ENCODE data around the gene PPP2R5C.
A peak's percentile ranks its signal among the peaks of the same experiment; 100 is the strongest.

Gene PPP2R5C

DNA sequence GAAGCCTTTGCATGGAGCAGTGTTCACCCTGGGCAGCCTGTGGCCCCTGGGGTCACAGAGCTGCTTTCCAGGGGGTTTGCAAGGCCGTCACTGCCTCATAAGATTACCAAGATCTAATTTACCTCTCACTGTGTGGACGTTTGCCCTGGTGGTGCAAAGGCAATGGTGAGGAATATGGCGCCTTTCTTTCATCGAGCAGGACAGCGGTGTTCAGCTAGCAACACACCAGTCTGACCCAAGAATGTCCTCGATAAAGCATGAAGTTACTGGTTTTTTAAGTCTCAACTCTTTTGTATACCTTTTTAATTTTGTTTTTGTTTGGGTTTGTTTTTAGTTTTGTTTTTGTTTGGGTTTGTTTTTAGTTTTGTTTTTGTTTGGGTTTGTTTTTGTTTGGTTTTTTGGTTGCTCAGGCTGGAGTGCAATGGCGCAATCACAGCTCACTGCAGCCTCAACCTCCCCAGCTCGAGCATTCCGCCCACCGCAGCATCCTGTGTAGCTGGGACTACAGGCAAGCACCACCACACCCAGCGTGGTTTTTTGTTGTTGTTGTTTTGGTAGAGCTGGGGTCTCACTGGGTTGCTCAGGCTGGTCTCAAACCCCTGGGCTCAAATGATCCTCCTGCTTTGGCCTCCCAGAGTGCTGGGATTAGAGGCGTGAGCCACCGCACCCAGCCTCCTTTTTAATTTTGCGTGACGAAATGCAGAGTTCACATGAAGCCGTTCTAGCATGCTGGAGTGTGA lies 57.9 kb downstream of the PPP2R5C start:
- no peak for DNase-seq

- DNase-seq, result no peak
These were observed 58.8 kb downstream of the PPP2R5C start for GRCh38 chr14:101820283-101820798.

DNA sequence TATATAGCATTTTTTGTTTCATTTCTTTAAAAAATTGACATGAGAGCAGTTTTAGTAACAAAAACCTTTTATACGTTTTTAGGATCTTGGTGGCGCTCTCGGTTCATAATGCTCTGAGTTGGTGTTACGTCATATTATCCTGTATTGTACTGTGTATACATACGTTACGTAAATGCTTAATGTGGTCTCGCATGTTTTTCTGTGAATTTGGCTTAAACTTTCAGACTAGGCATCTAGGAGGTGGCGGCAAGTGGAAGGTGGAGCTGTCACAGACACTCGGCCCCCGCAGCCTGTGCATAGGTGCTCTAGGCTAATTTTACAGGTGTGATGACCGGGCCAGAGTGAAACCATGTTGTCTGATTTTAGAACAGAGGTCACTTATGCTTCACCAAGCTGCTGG lies 60.0 kb downstream of the PPP2R5C start:
- DNase-seq, result no peak

- no peak for DNase-seq
These were observed 61.6 kb downstream of the PPP2R5C start for GRCh38 chr14:101823066-101823465.

- no peak for DNase-seq
These were observed 62.1 kb downstream of the PPP2R5C start for GRCh38 chr14:101823511-101824120.

GRCh38 chr14:101824339-101824727 lies 62.8 kb downstream of the PPP2R5C start:
- DNase-seq, result no peak

- no peak for DNase-seq
These were observed 64.3 kb downstream of the PPP2R5C start for GRCh38 chr14:101825797-101826196.

DNA sequence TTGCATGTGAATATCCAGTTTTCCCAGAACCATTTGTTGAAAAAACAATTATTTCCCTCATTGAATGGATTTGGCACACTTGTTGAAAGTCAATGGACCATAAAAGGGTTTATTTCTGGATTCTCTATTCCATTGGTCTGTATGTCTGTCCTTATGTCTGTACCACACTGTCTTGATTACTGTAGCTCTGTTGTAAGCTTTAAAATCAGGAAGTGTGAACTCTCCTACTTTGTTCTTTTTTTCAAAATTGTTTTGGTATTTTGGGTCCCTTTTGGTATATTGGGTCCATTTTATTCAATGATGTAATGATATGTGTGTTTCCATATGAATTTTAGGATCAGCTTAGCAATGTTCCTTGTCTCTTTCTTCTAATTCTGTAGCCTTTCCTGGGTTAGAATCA lies 64.8 kb downstream of the PPP2R5C start:
- DNase-seq, result no peak

DNA sequence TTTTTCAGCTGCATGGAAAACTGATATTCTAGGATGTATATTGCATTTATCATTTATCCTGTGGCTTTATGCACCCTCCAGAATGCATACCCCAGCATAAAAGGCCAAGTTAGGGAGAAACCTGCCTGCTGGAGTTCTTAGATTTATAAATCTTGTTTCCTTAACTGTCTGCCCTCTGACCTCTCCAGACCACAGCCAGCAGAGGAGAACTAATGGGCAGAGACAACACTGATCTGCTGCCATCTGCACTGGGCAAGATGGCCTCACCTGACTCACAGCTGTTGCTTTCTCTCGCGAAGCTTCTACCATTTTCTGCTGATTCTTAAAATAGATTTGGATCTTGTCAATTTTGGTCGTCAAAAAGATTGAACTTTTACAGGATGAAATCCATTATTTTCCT lies 65.8 kb downstream of the PPP2R5C start:
- no peak for DNase-seq

GRCh38 chr14:101828046-101828445 lies 66.5 kb downstream of the PPP2R5C start:
- DNase-seq, result no peak

DNA sequence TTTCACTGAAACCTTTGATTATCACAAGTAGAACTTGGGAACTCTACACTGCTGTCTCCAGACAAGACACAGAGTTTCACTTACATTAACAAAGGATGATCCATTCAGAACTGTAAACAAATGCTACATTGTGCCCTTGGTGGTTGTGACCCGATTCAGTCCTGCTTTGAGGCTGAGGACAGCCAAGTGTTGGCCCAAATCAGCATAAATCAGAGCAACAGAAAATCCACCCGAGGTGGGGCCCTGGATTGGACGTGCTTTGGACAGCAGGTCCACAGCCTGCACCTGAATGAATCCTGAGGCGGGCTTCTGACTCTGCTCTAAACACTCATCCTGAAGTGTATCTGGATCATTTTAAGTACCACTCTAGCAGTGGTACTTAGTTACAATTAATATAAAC lies 68.8 kb downstream of the PPP2R5C start:
- no peak for DNase-seq

- no peak for DNase-seq
These were observed 71.5 kb downstream of the PPP2R5C start for GRCh38 chr14:101833045-101833444.

DNA sequence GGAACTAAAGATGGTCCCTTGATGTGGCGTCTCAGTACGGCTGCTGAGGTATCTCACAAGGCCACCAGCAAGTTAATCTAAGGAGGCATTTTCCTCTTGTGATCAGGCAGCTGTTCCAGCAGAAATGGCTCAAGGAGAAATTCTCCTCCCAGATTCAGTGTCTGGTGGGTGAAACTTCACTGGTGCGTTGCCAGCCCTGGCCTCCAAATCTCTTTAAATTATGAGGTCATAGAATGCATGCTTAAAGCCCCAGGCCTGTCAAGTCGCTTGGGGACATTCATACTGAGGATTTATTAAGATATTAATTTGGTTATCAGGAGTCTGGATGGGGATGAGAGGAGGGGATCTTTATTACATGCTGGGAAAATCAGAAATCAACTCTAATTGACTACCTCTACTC lies 72.9 kb downstream of the PPP2R5C start:
- no peak for DNase-seq

DNA sequence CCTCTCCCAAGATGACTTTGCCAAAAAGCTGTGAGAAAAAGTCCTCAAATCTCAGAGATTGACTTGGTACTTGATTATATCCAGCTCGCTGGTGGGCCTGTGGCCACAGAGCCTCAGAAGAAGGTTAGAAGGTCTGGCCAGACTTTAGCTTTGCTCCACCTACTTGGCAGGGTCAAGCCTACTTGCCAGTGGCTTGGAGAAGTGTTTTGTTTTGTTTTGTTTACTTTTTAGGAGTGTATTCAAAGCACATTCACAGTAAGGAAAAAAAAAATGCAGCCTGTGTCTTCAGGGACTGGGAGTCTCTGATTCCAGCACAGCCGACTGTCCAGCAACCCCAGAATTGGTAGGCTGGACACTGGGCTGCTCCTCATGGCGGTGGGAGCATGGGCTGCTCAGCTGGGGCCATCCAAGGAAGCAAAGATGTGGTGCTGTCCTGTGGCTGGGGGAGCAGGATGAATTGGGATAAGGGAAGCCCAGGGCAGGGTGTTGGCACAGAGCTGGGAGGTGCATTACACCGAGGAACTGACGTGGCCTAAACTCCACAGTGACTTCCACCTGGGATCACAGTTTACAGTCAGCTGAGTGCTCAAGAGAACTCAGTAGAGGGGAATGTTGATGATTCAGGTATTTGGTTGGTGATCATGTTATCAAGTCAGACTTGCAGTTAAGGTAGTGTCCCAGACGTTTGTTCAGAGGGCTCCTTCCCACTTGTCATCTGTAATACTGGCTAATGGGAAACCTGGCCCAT lies 73.5 kb downstream of the PPP2R5C start:
- no peak for DNase-seq

- no peak for DNase-seq
These were observed 74.1 kb downstream of the PPP2R5C start for GRCh38 chr14:101835566-101835965.

- no peak for DNase-seq
These were observed 74.6 kb downstream of the PPP2R5C start for GRCh38 chr14:101836135-101836534.

DNA sequence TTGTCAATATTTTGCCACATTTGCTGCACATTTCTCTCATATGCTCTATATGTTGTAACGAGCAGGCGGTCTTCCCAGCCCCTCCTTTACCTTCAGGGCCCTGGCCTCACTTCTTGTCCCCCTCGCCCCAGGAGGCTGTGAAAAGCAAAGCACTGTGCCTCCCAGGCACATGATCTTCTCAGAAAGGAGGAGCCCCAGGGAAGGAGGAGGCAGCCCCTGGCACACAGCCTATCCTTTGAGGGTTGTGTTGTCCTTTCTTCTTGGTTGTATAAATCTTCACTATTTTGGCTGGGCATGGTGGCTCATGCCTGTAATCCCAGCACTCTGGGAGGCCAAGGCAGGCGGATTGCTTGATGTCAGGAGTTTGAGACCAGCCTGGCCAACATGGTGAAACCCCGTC lies 77.0 kb downstream of the PPP2R5C start:
- DNase-seq, result no peak

DNA sequence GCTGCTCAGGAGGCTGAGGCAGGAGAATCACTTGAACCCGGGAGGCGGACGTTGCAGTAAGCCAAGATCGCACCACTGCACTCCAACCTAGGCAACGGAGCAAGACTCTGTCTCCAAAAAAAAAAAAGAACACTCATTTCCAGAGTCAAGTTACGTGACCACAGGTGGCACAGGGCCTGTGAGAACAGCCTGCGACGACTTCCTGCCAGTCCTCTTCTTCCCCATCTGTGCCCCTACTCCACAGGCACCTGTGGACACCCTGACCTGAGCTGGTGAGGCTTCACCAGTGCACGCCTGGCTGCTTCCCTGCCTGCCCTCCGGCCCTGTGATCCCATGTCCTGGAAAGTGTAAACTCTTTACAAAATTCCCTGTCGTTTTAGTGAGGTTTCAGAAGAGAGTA lies 77.7 kb downstream of the PPP2R5C start:
- no peak for DNase-seq

GRCh38 chr14:101839661-101840060 lies 78.2 kb downstream of the PPP2R5C start:
- no peak for DNase-seq

- peak; percentile 34 for DNase-seq
These were observed 79.3 kb downstream of the PPP2R5C start for GRCh38 chr14:101840649-101841369.

DNA sequence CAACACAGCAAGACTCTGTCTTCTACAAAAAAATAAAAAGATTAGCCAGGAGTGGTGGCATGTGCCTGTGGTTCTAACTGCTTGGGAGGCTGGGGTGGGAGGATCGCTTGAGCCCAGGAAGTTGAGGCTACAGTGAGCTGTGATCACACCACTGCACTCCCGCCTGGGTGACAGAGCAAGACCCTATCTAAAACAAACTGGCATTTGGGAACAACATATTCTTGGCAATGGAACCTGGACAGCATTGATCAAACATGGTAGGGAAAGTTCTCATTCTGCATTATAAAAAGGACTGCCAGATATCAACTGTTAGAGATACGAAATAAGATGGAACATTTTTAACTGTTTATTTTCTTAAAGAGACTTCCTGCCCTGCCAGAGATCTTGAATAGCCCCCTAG lies 81.5 kb downstream of the PPP2R5C start:
- DNase-seq, result no peak

- no peak for DNase-seq
These were observed 82.2 kb downstream of the PPP2R5C start for GRCh38 chr14:101843665-101844064.

DNA sequence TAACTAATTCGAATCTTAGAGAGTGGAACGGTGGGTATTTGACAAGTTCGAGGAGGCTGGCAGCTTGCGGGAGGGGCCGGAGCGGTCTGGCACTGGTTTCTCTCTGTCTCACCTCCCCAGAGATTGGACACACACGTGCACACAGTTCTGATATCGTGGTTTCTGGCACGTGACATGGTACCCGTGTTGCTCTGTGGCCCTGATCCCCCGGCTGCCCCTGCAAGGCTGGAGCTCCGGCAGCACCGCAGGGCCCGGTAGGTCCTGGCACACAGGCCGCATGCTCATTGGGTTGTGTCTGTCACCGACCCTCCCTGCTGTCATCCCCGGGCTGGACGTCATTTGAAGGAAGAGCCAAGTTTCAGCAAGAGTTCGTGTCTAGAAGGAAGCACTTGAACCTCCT lies 82.7 kb downstream of the PPP2R5C start:
- DNase-seq, result no peak
